Smooth muscle cell (in vitro differentiated cells): ENCODE measurements around the gene FTHL17. TPM values are rescaled to one million over a fixed set of nuclear protein-coding genes. Genes with fewer than 3 reads are reported as not detected.

Experiments
- DNase-seq: peaks from one replicate; lab custom pipeline; 2025; ENCODE audit not compliant: unreplicated experiment; lab: John Stamatoyannopoulos, UW
- H2AFZ ChIP-seq: fragments of 200-600 bp; sonication (generic); 2 replicates; pipeline ENCODE4 v1.6.0; 2016; ENCODE audit warnings: antibody characterized with exemption, low read depth, mild to moderate bottlenecking
- H3F3A ChIP-seq: fragments of 200-600 bp; sonication (generic); 2 replicates; pipeline ENCODE4 v1.6.0; 2017; ENCODE audit warnings: antibody characterized with exemption, low read depth
- H3K27ac ChIP-seq: fragments of 200-600 bp; sonication (generic); 2 replicates; pipeline ENCODE4 v1.5.1; 2016; ENCODE audit warnings: low read depth, mild to moderate bottlenecking
- H3K27me3 ChIP-seq: fragments of 200-600 bp; sonication (generic); 2 replicates; pipeline ENCODE4 v1.6.1; 2016; ENCODE audit warnings: low read depth, mild to moderate bottlenecking
- H3K36me3 ChIP-seq: fragments of 200-600 bp; sonication (generic); 2 replicates; pipeline ENCODE4 v1.5.1; 2016; ENCODE audit warnings: low read depth
- H3K4me1 ChIP-seq: fragments of 200-600 bp; sonication (generic); 2 replicates; pipeline ENCODE4 v1.5.1; 2016; ENCODE audit warnings: low read depth
- H3K4me2 ChIP-seq: fragments of 200-600 bp; sonication (generic); 2 replicates; pipeline ENCODE4 v1.6.0; 2016; ENCODE audit warnings: mild to moderate bottlenecking
- H3K4me3 ChIP-seq: fragments of 200-600 bp; sonication (generic); 2 replicates; pipeline ENCODE4 v1.5.1; 2016; ENCODE audit warnings: mild to moderate bottlenecking
- H3K79me2 ChIP-seq: fragments of 200-600 bp; sonication (generic); 2 replicates; pipeline ENCODE4 v1.6.0; 2016; ENCODE audit warnings: low read depth, mild to moderate bottlenecking
- H3K9ac ChIP-seq: fragments of 200-600 bp; sonication (generic); 2 replicates; pipeline ENCODE4 v1.6.0; 2016; ENCODE audit warnings: low read depth
- H3K9me3 ChIP-seq: fragments of 200-600 bp; sonication (generic); replicated peaks from 2 replicates; pipeline ENCODE4 v1.5.1; 2016; ENCODE audit warnings: low read depth
- H4K20me1 ChIP-seq: fragments of 200-600 bp; sonication (generic); 2 replicates; pipeline ENCODE4 v1.6.0; 2016; ENCODE audit warnings: low read depth
- WGBS: methylation state at CpG from one replicate; pipeline ENCODE4 v1.1.7; 2016; ENCODE audit warnings: low lambda C conversion rate; 5-methylcytosine and 5-hydroxymethylcytosine counted together
- polyA plus RNA-seq: library from polyadenylated mRNA; unstranded; fragments of >200 nt; fragmentation: Nextera tagmentation; extraction: Ambion mirVana; gene quantifications from 2 replicates; pipeline ENCODE4 v1.2.1, GENCODE V29; 2016
- total RNA-seq: library from RNA; depleted of rRNA; stranded (reverse); fragments of >200 nt; gene quantifications from 2 replicates; pipeline ENCODE4 v1.2.3, GENCODE V29; 2014
- TF ChIP-seq, protein P1 (sequence below): fragments of 200-600 bp; sonication (generic); IDR thresholded peaks from 2 replicates; pipeline ENCODE4 v1.5.1; 2017; ENCODE audit warnings: borderline replicate concordance, mild to moderate bottlenecking, antibody characterized with exemption; ENCODE audit not compliant: insufficient read depth, poor library complexity, severe bottlenecking

Gene FTHL17
- total and polyA plus RNA-seq, 2 experiments from 2014 or later, result not detected

DNA sequence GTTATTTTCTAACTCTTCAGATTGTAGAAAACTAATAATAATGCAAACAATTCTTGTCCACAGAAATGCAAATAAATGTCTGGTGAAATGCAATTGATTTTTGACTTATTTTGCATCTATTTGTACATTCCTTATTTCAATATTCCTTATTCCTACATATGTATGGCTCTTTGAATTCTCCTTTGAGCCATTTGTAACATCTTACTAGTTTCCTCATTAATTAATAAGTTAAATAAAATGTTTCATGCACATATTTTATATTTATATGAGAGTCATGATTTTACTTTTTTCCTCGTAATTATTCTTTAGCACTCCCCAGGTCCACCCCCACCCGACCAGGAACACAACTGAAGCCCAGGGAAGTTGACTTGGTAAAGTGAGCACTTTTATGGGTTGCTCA, 2.7 kb upstream of the FTHL17 start:
- WGBS, result 66% methylated on average over 2 of the region's 2 CpGs
- Histone ChIP-seq H3K4me2 (no peak overlapping the region), H3F3A (no peaks in the 10 kb centered on the region), H3K4me3 (no peak overlapping the region), H3K27me3 (no peaks in the 10 kb centered on the region), H3K79me2 (no peaks in the 10 kb centered on the region), H3K9me3 (no peaks in the 10 kb centered on the region), H3K27ac (no peak overlapping the region), H3K9ac (no peak overlapping the region), H3K4me1 (no peaks in the 10 kb centered on the region), H2AFZ (no peak overlapping the region), H4K20me1 (no peaks in the 10 kb centered on the region), H3K36me3 (no peaks in the 10 kb centered on the region)
- TF ChIP-seq, protein P1, sequence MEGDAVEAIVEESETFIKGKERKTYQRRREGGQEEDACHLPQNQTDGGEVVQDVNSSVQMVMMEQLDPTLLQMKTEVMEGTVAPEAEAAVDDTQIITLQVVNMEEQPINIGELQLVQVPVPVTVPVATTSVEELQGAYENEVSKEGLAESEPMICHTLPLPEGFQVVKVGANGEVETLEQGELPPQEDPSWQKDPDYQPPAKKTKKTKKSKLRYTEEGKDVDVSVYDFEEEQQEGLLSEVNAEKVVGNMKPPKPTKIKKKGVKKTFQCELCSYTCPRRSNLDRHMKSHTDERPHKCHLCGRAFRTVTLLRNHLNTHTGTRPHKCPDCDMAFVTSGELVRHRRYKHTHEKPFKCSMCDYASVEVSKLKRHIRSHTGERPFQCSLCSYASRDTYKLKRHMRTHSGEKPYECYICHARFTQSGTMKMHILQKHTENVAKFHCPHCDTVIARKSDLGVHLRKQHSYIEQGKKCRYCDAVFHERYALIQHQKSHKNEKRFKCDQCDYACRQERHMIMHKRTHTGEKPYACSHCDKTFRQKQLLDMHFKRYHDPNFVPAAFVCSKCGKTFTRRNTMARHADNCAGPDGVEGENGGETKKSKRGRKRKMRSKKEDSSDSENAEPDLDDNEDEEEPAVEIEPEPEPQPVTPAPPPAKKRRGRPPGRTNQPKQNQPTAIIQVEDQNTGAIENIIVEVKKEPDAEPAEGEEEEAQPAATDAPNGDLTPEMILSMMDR, result no peak
- no peak for DNase-seq

DNA sequence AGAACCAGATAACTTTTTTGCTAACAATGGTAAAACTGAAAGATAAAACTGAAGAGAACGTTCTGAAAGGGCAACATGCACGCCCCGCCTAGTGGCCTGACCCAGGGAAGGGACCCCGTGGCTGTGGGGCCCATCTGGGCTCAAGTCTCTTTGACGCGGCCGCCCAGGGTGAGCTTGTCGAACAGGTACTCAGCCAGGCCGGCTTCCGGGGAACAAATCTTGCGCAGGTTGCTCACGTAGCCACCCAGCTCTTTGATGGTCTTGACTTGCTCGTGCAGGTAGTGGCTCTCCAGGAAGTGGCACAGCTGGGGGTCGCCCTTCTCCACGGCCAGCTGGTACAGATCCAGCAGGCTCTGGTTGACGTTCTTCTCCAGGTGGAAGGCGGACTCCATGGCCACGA, 579 bp downstream of the FTHL17 start:
- 90% methylated on average over 18 of the region's 18 CpGs for WGBS
- TF ChIP-seq, protein P1, result no peak

DNA sequence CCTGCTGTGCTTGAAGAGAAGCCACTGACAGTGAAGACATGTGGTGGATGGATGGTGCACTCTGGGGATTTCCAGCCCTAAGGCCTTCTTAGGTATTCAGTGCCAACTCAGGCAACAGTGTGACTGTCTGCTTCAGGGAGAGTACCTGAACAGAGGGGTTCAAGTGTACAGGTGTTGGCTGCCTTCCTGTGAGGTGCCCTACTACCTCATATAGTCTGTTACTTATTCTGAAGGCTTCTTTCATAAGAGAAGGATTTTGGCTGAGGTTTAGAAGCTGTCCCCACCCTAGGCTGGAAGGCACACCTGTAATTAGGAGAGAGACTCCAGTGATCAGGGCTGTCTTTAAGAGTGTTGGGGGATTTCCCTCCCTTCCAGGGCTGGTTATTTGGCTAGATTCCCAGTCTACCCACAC, 1.8 kb downstream of the FTHL17 start:
- H3F3A ChIP-seq, result no peaks in the 10 kb centered on the region
- TF ChIP-seq, protein P1, result no peak
- no peaks in the 10 kb centered on the region for H3K4me1 ChIP-seq
- no peaks in the 10 kb centered on the region for H3K27me3 ChIP-seq
- H3K27ac ChIP-seq, result no peak overlapping the region
- no peak for DNase-seq
- no peak overlapping the region for H2AFZ ChIP-seq
- no peaks in the 10 kb centered on the region for H3K9me3 ChIP-seq
- no peaks in the 10 kb centered on the region for H3K36me3 ChIP-seq
- no peak overlapping the region for H3K9ac ChIP-seq
- no peaks in the 10 kb centered on the region for H3K79me2 ChIP-seq
- no peaks in the 10 kb centered on the region for H4K20me1 ChIP-seq
- no peak overlapping the region for H3K4me2 ChIP-seq
- H3K4me3 ChIP-seq, result no peak overlapping the region

More for the DNA sequence above, 579 bp downstream of the FTHL17 start:
- H3K4me3 ChIP-seq, result no peak overlapping the region
- no peaks in the 10 kb centered on the region for H3K9me3 ChIP-seq
- no peaks in the 10 kb centered on the region for H3F3A ChIP-seq
- H3K27ac ChIP-seq, result no peak overlapping the region
- no peak overlapping the region for H2AFZ ChIP-seq
- H3K36me3 ChIP-seq, result no peaks in the 10 kb centered on the region
- no peak overlapping the region for H3K9ac ChIP-seq
- no peaks in the 10 kb centered on the region for H3K4me1 ChIP-seq
- H3K4me2 ChIP-seq, result no peak overlapping the region
- H3K79me2 ChIP-seq, result no peaks in the 10 kb centered on the region
- no peaks in the 10 kb centered on the region for H4K20me1 ChIP-seq
- no peak for DNase-seq
- no peaks in the 10 kb centered on the region for H3K27me3 ChIP-seq

DNA sequence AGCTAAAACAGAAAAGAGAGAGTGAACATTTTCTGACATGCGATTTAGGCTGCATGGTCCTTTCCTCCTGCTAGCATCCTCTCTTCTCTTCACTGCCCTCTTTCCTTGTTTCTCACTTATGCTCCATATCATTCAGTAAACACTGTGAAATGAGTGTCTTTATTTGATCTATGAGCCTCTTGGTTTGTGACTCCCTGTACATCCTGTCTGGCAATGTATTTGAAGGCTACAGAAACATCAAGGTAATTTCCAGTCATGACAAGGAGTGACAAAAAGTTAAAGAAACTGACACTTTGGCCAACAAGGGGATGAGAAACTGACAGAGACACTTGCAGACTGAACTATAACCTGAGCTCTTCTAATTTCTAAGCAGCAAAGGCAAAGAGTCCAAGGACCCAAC, 8.7 kb downstream of the FTHL17 start:
- no peaks in the 10 kb centered on the region for H3K36me3 ChIP-seq
- no peaks in the 10 kb centered on the region for H3K4me1 ChIP-seq
- TF ChIP-seq, protein P1, result no peak
- H3K4me2 ChIP-seq, result no peak overlapping the region
- no peak for DNase-seq
- H3K27me3 ChIP-seq, result peaks cover 3% of the 10 kb centered on the region
- no peak overlapping the region for H2AFZ ChIP-seq
- 90% methylated on average over 1 of the region's 1 CpG for WGBS
- no peaks in the 10 kb centered on the region for H3K9me3 ChIP-seq
- no peak overlapping the region for H3K9ac ChIP-seq
- no peaks in the 10 kb centered on the region for H4K20me1 ChIP-seq
- H3K4me3 ChIP-seq, result no peak overlapping the region
- no peak overlapping the region for H3K27ac ChIP-seq
- H3F3A ChIP-seq, result no peaks in the 10 kb centered on the region
- no peaks in the 10 kb centered on the region for H3K79me2 ChIP-seq
